Activated CD4-positive, alpha-beta memory T cell treated with anti-CD3 and anti-CD28 coated beads, Interleukin-2, amount 10 ng/mL, durations not matched to agents 7 days and 5 days (primary cell): ENCODE data around the gene ECI1. TPM values are rescaled to one million over a fixed set of nuclear protein-coding genes. Genes with fewer than 3 reads are reported as not detected.
"Not testable (repeated sequence)": the region's sequence is repeated elsewhere in the genome, so short reads cannot be mapped to it uniquely, and the experiment has no call there.

ENCODE experiments used
- CTCF ChIA-PET: fragments of 350-600 bp; sonication (Branson Sonifier 250); formaldehyde crosslinking; loops from one replicate; lab custom pipeline; 2021; ENCODE audit warnings: antibody characterized with exemption, inconsistent platforms; lab: Charles Lee
- POLR2A ChIA-PET: fragments of 350-600 bp; sonication (Branson Sonifier 250); formaldehyde crosslinking; loops from one replicate; lab custom pipeline; 2021; ENCODE audit warnings: antibody characterized with exemption; lab: Charles Lee
- DNase-seq: peaks from one replicate; pipeline ENCODE4 v3.0.0-alpha.2; 2020
- H3K27ac Mint-ChIP-seq: one replicate; pipeline ENCODE4 v1.8.0; 2021; ENCODE audit warnings: mild to moderate bottlenecking, mixed read lengths
- H3K27me3 Mint-ChIP-seq: one replicate; pipeline ENCODE4 v1.8.0; 2021; ENCODE audit warnings: mixed read lengths
- H3K36me3 Mint-ChIP-seq: one replicate; pipeline ENCODE4 v1.8.0; 2021; ENCODE audit warnings: low read depth, mixed read lengths
- H3K4me1 Mint-ChIP-seq: one replicate; pipeline ENCODE4 v1.8.0; 2021; ENCODE audit warnings: mixed read lengths
- H3K4me3 Mint-ChIP-seq: one replicate; pipeline ENCODE4 v1.8.0; 2021; ENCODE audit warnings: mild to moderate bottlenecking, mixed read lengths
- H3K9me3 Mint-ChIP-seq: one replicate; pipeline ENCODE4 v1.8.0; 2021; ENCODE audit warnings: mixed read lengths
- total RNA-seq, 2 experiments: library from RNA; stranded (reverse); gene quantifications; one replicate each; pipeline ENCODE4 v1.2.3, GENCODE V29; 2021

ECI1 gene
- total RNA-seq, 2 experiments from 2014 or later: 43.0 to 44.8 TPM

DNA sequence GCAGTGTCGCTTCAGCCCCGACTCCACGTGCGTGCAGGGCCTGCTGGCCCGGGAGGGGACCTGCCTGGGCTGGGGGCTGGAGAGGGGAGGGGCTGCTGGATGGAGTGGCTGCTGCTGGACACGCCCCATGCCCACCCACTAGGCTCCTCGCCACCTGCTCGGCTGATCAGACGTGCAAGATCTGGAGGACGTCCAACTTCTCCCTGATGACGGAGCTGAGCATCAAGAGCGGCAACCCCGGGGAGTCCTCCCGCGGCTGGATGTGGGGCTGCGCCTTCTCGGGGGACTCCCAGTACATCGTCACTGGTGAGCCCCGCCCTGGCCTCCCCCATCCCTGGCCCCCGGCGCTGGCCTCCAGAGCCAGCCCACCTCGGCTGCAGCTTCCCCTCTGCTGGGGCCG is 43.1 kb downstream of the ECI1 start:
- no peaks in the 10 kb centered on the region for H3K27me3 Mint-ChIP-seq
- H3K9me3 Mint-ChIP-seq: no peaks in the 10 kb centered on the region
- H3K4me3 Mint-ChIP-seq: no peak overlapping the region
- POLR2A ChIA-PET: interaction anchor here (2.8 kb wide), 1 partner anchor 54 kb away, joined by 11 read pairs; the partner anchor contains the start of gene TRAF7
- no peak overlapping the region for H3K27ac Mint-ChIP-seq
- CTCF ChIA-PET: no interaction called here
- peaks cover 44% of the 10 kb centered on the region for H3K4me1 Mint-ChIP-seq
- H3K36me3 Mint-ChIP-seq: peaks cover 27% of the 10 kb centered on the region
- DNase-seq: no peak

DNA sequence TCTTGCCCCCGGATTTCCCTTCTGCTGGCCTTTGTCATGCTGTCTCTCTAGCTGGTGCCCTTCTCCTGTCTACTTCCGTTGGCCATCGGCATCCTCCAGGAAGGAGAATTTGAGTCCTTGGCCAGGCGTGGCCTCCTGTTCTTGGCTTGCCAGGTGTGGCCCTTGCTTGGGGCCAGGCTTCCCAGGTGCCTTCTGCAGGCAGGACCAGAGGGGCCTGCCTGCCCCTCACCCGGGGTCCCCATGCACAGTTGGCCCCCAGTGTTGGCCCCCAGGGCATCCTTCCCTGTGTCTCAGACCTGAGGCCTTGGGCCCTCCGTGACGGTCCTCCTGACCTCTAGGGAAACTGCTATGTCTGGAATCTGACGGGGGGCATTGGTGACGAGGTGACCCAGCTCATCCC is 43.5 kb downstream of the ECI1 start:
- DNase-seq: no peak
- peak overlapping the region; percentile 9 for H3K4me3 Mint-ChIP-seq
- ChIA-PET POLR2A (interaction anchor here (2.8 kb wide), 2 partner anchors 43 to 54 kb away, joined by 10 to 11 read pairs; partner anchors contain the start of genes ECI1 and TRAF7), CTCF (no interaction called here)
- no peaks in the 10 kb centered on the region for H3K9me3 Mint-ChIP-seq
- peak overlapping the region; percentile 20 for H3K27ac Mint-ChIP-seq
- no peaks in the 10 kb centered on the region for H3K27me3 Mint-ChIP-seq
- peaks cover 25% of the 10 kb centered on the region for H3K36me3 Mint-ChIP-seq
- peaks cover 40% of the 10 kb centered on the region for H3K4me1 Mint-ChIP-seq

DNA sequence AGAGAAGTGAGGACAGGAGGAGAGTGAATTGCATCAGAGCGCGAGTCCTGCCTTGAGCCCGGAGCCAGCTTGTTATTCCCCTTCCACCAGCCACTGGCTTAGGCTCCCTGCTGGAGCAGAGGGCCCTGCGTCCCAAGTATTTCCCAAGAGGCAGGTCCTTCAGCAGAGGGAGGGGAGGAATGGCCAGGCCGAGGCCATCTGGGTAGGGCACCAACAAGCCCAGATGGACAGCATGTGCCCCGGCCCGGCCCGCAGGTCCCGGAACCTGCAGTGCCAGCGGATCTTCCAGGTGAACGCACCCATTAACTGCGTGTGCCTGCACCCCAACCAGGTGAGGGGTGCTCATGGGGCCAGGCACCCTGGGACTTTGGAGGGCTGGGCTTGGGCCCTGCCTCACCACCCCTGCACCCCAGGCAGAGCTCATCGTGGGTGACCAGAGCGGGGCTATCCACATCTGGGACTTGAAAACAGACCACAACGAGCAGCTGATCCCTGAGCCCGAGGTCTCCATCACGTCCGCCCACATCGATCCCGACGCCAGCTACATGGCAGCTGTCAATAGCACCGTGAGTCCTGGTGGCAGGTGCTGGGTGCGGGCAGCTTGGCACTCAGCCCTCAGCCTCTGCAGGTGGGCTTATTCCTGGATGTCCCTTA is 44.5 kb downstream of the ECI1 start:
- Mint-ChIP-seq H3K9me3 (no peaks in the 10 kb centered on the region), H3K4me3 (peak overlapping the region; percentile 73), H3K27ac (peak overlapping the region; percentile 72), H3K27me3 (peaks cover 4% of the 10 kb centered on the region), H3K4me1 (peaks cover 32% of the 10 kb centered on the region), H3K36me3 (peaks cover 22% of the 10 kb centered on the region)
- POLR2A ChIA-PET: interaction anchor here (1.0 to 4.7 kb wide), 7 partner anchors 9 to 211 kb away, joined by 3 to 43 read pairs (median 10); partner anchors contain the start of genes E4F1, ECI1, PGP and TRAF7
- CTCF ChIA-PET: interaction anchor here (0.9 to 1.0 kb wide), 3 partner anchors 8 to 52 kb away, joined by 3 read pairs; partner anchors contain the start of gene PGP
- DNase-seq: no peak

DNA sequence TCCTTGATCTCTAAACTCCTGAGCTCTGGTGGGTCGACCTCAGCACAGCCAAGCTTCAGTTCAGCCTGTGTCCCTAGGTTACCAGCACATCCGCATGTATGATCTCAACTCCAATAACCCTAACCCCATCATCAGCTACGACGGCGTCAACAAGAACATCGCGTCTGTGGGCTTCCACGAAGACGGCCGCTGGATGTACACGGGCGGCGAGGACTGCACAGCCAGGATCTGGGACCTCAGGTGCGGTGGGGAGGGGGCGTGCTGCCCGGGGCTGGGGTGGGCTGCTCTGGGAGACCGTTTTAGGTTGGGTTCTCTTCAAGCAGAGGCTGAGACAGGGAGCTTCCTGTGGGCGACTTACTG is 45.0 kb downstream of the ECI1 start:
- CTCF ChIA-PET: interaction anchor here (0.9 to 1.0 kb wide), 2 partner anchors 8 to 52 kb away, joined by 3 read pairs; partner anchors contain the start of gene PGP
- Mint-ChIP-seq H3K4me1 (peaks cover 30% of the 10 kb centered on the region), H3K27ac (peak overlapping the region; percentile 72), H3K27me3 (peaks cover 6% of the 10 kb centered on the region), H3K4me3 (peak overlapping the region; percentile 73), H3K36me3 (peaks cover 19% of the 10 kb centered on the region), H3K9me3 (no peaks in the 10 kb centered on the region)
- DNase-seq: no peak
- POLR2A ChIA-PET: interaction anchor here (1.0 to 4.7 kb wide), 10 partner anchors 9 to 211 kb away, joined by 3 to 43 read pairs (median 4); partner anchors contain the start of genes E4F1, ECI1, PGP and TRAF7

DNA sequence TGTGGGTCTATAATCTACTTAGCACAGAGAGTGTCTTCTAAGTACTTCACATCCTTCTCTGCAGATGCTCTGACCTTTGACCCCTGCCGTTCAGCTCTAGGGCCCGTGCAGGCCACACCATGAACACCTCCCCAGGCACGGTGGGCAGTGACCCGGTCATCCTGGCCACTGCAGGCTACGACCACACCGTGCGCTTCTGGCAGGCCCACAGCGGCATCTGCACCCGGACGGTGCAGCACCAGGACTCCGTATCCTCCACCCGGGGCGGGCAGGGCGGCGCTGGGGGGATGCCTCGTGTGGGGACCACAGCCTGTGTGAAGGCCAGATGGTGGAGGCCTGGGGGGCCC is 45.4 kb downstream of the ECI1 start:
- ChIA-PET CTCF (interaction anchor here (0.9 to 1.0 kb wide), 2 partner anchors 51 to 296 kb away, joined by 3 read pairs; no protein-coding TSS in a partner anchor), POLR2A (interaction anchor here (1.0 to 4.7 kb wide), 13 partner anchors 10 to 241 kb away, joined by 3 to 43 read pairs (median 3); partner anchors contain the start of genes E4F1, ECI1, PGP and RPS2)
- no peak for DNase-seq
- Mint-ChIP-seq H3K9me3 (no peaks in the 10 kb centered on the region), H3K27ac (peak overlapping the region; percentile 72), H3K4me3 (peak overlapping the region; percentile 73), H3K4me1 (peaks cover 30% of the 10 kb centered on the region), H3K36me3 (peaks cover 19% of the 10 kb centered on the region), H3K27me3 (peaks cover 6% of the 10 kb centered on the region)

DNA sequence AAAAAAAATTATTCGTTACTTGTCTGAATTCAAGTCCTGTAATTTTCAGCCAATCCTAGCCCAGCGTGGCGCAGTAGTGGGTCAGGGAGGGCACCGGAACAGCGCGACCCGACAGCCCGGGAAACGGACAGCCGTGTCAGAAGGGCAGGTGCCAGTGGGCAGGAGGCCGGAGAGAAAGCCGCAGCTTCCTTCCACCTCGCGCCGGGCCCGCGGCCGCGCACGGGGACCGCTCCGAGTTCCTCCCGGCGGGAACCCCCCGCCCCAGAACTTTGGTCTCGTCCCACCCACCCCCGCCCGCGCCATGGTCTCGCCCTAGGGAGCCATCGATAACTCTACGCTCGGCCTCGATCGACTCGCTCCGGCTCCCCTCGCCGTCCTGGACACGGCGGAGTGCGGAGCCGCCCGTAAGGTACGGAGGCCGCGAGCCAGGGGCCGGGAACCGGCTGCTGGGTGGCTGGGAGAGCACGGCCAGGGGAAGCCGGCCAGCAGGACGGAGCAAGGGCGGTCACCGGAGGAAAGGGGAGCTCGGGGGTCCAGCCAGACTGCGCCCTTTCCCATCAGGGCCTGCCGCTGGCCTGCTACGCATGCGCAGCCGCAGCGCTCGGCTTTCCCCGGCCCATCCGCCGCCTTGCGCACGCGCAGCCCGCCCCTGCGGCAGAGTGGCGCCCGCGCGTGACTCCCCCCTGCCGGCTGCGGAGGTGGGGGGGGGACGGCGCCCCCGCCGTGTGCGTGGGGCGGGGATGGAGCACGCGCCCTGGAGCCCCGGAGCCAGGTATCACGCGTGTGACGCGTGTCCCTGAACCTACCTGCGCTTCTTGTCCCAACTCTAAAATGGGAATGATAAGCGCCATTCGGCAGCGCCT is 46.1 kb downstream of the ECI1 start, which contains the start of gene MLST8:
Gene MLST8 (plus strand): TSS at position 351 of the 863 bp plus-strand sequence. CDS start 632 bp downstream, outside the sequence.
- CTCF ChIA-PET: interaction anchor here (1.0 kb wide), 1 partner anchor 296 kb away, joined by 3 read pairs; no protein-coding TSS in a partner anchor
- Mint-ChIP-seq H3K27me3 (peaks cover 9% of the 10 kb centered on the region), H3K36me3 (peaks cover 19% of the 10 kb centered on the region), H3K27ac (peak within 1 kb of the TSS; percentile 73), H3K4me3 (peak within 1 kb of the TSS; percentile 73), H3K4me1 (peaks cover 30% of the 10 kb centered on the region), H3K9me3 (no peaks in the 10 kb centered on the region)
- peak; percentile 91 for DNase-seq
- POLR2A ChIA-PET: interaction anchor here (1.0 to 4.7 kb wide), 12 partner anchors 10 to 240 kb away, joined by 3 to 43 read pairs (median 4); partner anchors contain the start of genes E4F1, ECI1, PGP and RPS2

DNA sequence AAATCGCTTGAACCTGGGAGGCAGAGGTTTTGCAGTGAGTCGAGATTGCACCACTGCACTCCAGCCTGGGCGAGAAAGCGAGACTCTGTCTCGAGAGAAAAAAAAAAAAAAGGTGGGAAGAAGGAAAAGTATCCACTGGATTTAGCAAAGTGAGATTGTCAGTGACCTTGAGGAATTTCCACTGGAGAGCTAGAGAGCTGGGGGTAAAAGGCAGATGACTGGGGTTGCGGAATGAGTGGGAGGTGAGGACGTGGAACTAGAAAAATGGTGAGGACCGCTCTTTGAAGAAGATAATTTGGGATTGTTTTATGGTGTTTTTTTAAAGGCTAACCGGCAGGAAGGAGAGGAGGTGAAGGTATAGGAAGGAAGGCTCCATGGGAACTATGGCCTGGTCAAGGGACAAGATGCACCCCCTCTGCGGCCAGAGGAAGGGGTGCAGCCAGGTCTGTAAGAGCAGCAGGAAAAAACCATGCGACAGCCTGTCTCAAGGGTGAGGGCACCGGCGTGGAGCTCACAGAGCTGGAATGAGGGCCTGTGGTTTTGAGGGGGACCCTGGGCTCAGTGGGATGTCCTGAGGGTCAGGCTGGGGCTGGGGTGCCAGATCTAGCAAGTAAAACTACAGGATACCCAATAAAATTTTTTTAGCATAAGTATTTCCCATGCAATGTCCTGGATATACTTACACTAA is 46.8 kb downstream of the ECI1 start:
- ChIA-PET POLR2A (interaction anchor here (1.2 to 4.7 kb wide), 7 partner anchors 10 to 239 kb away, joined by 3 to 43 read pairs (median 6); partner anchors contain the start of genes PGP, RPS2 and TRAF7), CTCF (interaction anchor here (0.8 to 1.0 kb wide), 2 partner anchors 10 to 297 kb away, joined by 3 to 4 read pairs; no protein-coding TSS in a partner anchor)
- H3K36me3 Mint-ChIP-seq: peaks cover 19% of the 10 kb centered on the region
- DNase-seq: no peak
- H3K27me3 Mint-ChIP-seq: peaks cover 11% of the 10 kb centered on the region
- peak overlapping the region; percentile 73 for H3K4me3 Mint-ChIP-seq
- H3K27ac Mint-ChIP-seq: peak overlapping the region; percentile 28
- peaks cover 30% of the 10 kb centered on the region for H3K4me1 Mint-ChIP-seq
- no peaks in the 10 kb centered on the region for H3K9me3 Mint-ChIP-seq

DNA sequence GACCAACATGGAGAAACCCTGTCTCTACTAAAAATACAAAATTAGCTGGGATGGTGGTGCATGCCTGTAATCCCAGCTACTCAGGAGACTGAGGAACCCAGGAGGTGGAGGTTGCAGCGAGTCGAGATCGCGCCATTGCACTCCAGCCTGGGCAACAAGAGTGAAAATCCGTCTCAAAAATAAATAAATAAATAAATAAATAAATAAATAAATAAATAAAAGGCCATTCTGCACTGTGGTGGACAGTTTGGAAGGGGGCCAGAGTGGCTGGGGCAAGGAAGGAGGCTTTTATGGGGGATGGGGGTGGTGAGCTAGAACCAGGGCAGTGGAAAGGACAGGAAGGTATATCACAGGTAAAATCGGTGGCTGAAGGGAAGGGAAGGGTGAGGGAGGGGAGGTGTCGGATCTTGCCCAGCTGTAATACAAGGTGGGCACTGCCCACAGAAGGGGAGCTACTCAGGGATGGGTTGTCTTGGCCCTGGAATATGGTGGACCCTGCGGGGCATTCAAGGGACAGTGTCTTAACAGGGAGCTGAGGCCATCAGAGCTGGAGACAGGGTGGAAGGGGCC is 48.2 kb downstream of the ECI1 start:
- Mint-ChIP-seq H3K4me1 (peaks cover 30% of the 10 kb centered on the region), H3K36me3 (peaks cover 16% of the 10 kb centered on the region), H3K4me3 (peak overlapping the region; percentile 56), H3K27me3 (peaks cover 21% of the 10 kb centered on the region)
- CTCF ChIA-PET: interaction anchor here (0.7 kb wide), 1 partner anchor 48 kb away, joined by 3 read pairs; the partner anchor contains the start of gene TRAF7
- H3K27ac Mint-ChIP-seq, DNase-seq, H3K9me3 Mint-ChIP-seq: not testable (repeated sequence)
- POLR2A ChIA-PET: interaction anchor here (3.6 to 4.7 kb wide), 3 partner anchors 9 to 48 kb away, joined by 18 to 43 read pairs (median 38); partner anchors contain the start of genes PGP and TRAF7

DNA sequence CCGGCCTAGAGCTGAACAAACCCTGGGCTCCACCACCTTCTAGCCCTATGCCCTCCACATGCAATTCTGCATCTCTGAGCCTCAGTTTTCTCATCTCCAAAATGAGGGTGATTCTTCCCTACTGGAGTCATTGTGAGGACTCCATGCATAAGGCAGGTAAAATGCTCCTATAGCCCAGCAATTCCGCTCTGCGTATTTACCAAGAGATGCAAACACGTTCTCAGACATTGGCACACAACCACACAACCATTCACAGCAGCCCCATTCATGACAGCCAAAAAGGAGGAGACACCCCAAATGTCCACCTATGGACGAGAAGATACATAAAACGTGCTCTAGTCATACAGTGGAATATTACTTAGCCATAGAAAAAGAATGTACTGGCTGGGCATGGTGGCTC is 51.1 kb downstream of the ECI1 start:
- Mint-ChIP-seq H3K27me3 (peaks cover 37% of the 10 kb centered on the region), H3K4me1 (peaks cover 9% of the 10 kb centered on the region), H3K36me3 (no peaks in the 10 kb centered on the region), H3K27ac (no peak overlapping the region), H3K9me3 (no peaks in the 10 kb centered on the region), H3K4me3 (no peak overlapping the region)
- DNase-seq: no peak
- ChIA-PET CTCF (no interaction called here), POLR2A (interaction anchor here (0.7 to 1.1 kb wide), 2 partner anchors 10 to 313 kb away, joined by 3 read pairs; partner anchors contain the start of gene ATP6V0C)

DNA sequence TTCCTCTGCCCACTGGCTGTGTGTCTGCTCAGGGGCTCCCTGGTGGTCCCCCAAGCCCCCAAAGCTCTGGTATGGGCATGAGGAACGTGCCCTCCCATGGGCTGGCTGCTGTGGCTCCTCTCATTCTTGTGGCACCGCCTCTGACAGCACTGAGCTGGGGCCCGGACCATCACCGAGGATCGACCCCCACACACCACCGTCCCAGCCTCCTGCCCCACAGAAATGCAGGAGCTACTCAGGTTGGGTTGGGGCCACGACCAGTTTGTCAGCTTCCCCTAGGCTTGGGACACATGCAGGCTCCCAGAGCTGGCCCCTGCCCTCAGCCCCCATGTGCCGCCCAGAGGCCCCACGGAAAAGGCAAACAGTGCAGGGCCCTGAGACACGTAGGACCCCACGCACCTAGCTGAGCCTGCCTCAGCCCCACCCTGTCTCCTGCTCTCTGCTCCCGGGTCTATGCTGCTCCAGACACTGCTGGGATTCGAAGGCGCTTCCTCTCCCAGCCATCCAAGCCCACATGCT is 51.7 kb downstream of the ECI1 start:
- Mint-ChIP-seq H3K4me1 (peaks cover 10% of the 10 kb centered on the region), H3K4me3 (no peak overlapping the region), H3K27me3 (peaks cover 43% of the 10 kb centered on the region), H3K27ac (no peak overlapping the region), H3K36me3 (no peaks in the 10 kb centered on the region), H3K9me3 (no peaks in the 10 kb centered on the region)
- ChIA-PET POLR2A (interaction anchor here (0.7 to 1.1 kb wide), 2 partner anchors 10 to 314 kb away, joined by 3 read pairs; partner anchors contain the start of gene ATP6V0C), CTCF (no interaction called here)
- DNase-seq: no peak

DNA sequence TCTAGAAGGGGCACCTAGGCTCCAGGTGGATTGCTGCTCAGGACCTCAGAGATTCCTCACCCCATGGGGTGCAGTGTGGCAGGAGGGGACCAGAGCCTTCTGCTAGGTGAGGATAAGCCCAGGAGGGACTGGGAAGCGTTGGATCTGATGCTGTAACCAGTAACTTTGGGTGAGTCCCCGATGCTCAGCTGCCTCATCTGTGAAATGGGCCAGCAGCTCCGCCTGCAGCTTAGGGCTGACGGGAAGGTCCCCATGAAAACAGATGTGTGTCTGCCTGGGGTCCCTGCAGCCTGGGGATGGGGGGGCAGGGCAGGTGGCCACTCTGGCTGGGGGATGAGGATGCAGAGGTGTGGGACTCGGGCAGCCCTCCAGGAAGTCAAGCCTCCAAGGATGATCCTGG is 52.3 kb downstream of the ECI1 start:
- POLR2A ChIA-PET: interaction anchor here (1.1 kb wide), 1 partner anchor 314 kb away, joined by 3 read pairs; the partner anchor contains the start of gene ATP6V0C
- CTCF ChIA-PET: interaction anchor here (0.7 kb wide), 1 partner anchor 17 kb away, joined by 3 read pairs; no protein-coding TSS in a partner anchor
- Mint-ChIP-seq H3K36me3 (no peaks in the 10 kb centered on the region), H3K4me1 (peaks cover 6% of the 10 kb centered on the region), H3K9me3 (no peaks in the 10 kb centered on the region), H3K4me3 (no peak overlapping the region), H3K27me3 (peaks cover 48% of the 10 kb centered on the region), H3K27ac (no peak overlapping the region)
- no peak for DNase-seq
